ENCODE results near the gene A2ML1.
"Not testable (repeated sequence)": the region's sequence is repeated elsewhere in the genome, so short reads cannot be mapped to it uniquely, and the experiment has no call there.

A2ML1 gene

GRCh38 chr12:8917751-8918150, 95.3 kb downstream of the A2ML1 start:
- Histone ChIP-seq H3K4me3 (ENCODE audit: low read depth in 1 of 2, low read length in 1 of 2) (no peak overlapping the region), H3K9me3 (no peaks in the 10 kb centered on the region), H3K4me1 (ENCODE audit: control insufficient read depth in 1 of 2, insufficient read depth in 1 of 2, low read depth in 1 of 2, low read length in 1 of 2) (peaks cover 0 to 12% of the 10 kb centered on the region in 2 experiments), H3K27ac (no peak overlapping the region), H3K36me3 (no peaks in the 10 kb centered on the region), H3K27me3 (peaks cover 41% of the 10 kb centered on the region)
- TF ChIP-seq CTCF (IDR thresholded peaks at IDR 0.05): no peak

- H3K27ac ChIP-seq; H3K4me1 ChIP-seq (ENCODE audit: control insufficient read depth in 1 of 2, insufficient read depth in 1 of 2, low read depth in 1 of 2, low read length in 1 of 2): not testable (repeated sequence)
Observed at GRCh38 chr12:8919643-8920042, 97.2 kb downstream of the A2ML1 start.

GRCh38 chr12:8922544-8922943, 100.1 kb downstream of the A2ML1 start:
- no peak overlapping the region for H3K27ac ChIP-seq

More at GRCh38 chr12:8919643-8920042, 97.2 kb downstream of the A2ML1 start:
- H3K4me3 ChIP-seq (ENCODE audit: low read depth in 1 of 2, low read length in 1 of 2); H3K9me3 ChIP-seq; H3K36me3 ChIP-seq: not testable (repeated sequence)
- H3K27me3 ChIP-seq: peaks cover 24% of the 10 kb centered on the region

More at GRCh38 chr12:8922544-8922943, 100.1 kb downstream of the A2ML1 start:
- Histone ChIP-seq H3K36me3 (no peaks in the 10 kb centered on the region), H3K27me3 (no peaks in the 10 kb centered on the region), H3K4me1 (ENCODE audit: control insufficient read depth in 1 of 2, insufficient read depth in 1 of 2, low read depth in 1 of 2, low read length in 1 of 2) (no peaks in the 10 kb centered on the region), H3K4me3 (ENCODE audit: low read depth in 1 of 2, low read length in 1 of 2) (no peak overlapping the region), H3K9me3 (no peaks in the 10 kb centered on the region)
- no peak for TF ChIP-seq CTCF (IDR thresholded peaks at IDR 0.05)

Measured in neutrophil (primary cell).